ENCODE results near the gene PPP1R7.

- TF ChIP-seq, protein P1, sequence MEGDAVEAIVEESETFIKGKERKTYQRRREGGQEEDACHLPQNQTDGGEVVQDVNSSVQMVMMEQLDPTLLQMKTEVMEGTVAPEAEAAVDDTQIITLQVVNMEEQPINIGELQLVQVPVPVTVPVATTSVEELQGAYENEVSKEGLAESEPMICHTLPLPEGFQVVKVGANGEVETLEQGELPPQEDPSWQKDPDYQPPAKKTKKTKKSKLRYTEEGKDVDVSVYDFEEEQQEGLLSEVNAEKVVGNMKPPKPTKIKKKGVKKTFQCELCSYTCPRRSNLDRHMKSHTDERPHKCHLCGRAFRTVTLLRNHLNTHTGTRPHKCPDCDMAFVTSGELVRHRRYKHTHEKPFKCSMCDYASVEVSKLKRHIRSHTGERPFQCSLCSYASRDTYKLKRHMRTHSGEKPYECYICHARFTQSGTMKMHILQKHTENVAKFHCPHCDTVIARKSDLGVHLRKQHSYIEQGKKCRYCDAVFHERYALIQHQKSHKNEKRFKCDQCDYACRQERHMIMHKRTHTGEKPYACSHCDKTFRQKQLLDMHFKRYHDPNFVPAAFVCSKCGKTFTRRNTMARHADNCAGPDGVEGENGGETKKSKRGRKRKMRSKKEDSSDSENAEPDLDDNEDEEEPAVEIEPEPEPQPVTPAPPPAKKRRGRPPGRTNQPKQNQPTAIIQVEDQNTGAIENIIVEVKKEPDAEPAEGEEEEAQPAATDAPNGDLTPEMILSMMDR (IDR thresholded peaks at IDR 0.05), result no peak
- TF ChIP-seq EZH2 (IDR thresholded peaks at IDR 0.05) (no peak), EZH2phosphoT487 (IDR thresholded peaks at IDR 0.05) (no peak)
Observed at GRCh38 chr2:241168366-241168765, 18.1 kb downstream of the PPP1R7 start.

Measured in neural progenitor cell (in vitro differentiated cells).